Kidney (tissue), 14 donors: ENCODE measurements around the gene PPP1R2C. TPM values are rescaled to one million over a fixed set of nuclear protein-coding genes. Genes with fewer than 3 reads are reported as not detected.

Experiments used
- DNase-seq, 5 donors: peaks; one replicate each; pipeline ENCODE4 v3.0.0-alpha.2; 2013 to 2020
- FAIRE-seq: peaks from 2 replicates; lab custom pipeline; 2012; peaks lifted over from hg19 to GRCh38; lab: Jason Lieb, UNC
- H3K27ac ChIP-seq, 2 donors: one replicate each; pipeline ENCODE4 v1.7.0; 2013; ENCODE audit warnings: low read depth in 2 of 2, low read length in 2 of 2, inconsistent platforms in 1 of 2
- H3K27me3 ChIP-seq: one replicate; pipeline ENCODE4 v1.7.1; 2013; ENCODE audit warnings: low read length, inconsistent platforms; ENCODE audit not compliant: control insufficient read depth, insufficient read depth
- H3K36me3 ChIP-seq, 3 donors: one replicate each; pipeline versions ENCODE4 v1.7.0 to v1.7.1; 2013; ENCODE audit warnings: low read length in 3 of 3, control low read depth in 1 of 3, inconsistent platforms in 1 of 3; ENCODE audit not compliant: insufficient read depth in 3 of 3, control insufficient read depth in 2 of 3
- H3K4me1 ChIP-seq, 3 donors: one replicate each; pipeline versions ENCODE4 v1.7.0 to v1.7.1; 2013; ENCODE audit warnings: low read length in 3 of 3, inconsistent platforms in 1 of 3, low read depth in 1 of 3; ENCODE audit not compliant: control insufficient read depth in 2 of 3, insufficient read depth in 2 of 3
- H3K4me3 ChIP-seq, 3 donors: one replicate each; pipeline versions ENCODE4 v1.7.0 to v1.8.1; 2013; ENCODE audit warnings: low read length in 3 of 3, control low read depth in 1 of 3, inconsistent platforms in 1 of 3
- H3K9ac ChIP-seq, 3 donors: one replicate each; pipeline versions ENCODE4 v1.7.0 to v1.7.1; 2013; ENCODE audit warnings: low read length in 3 of 3, control low read depth in 1 of 3, inconsistent platforms in 1 of 3
- H3K9me3 ChIP-seq, 3 donors: one replicate each; pipeline versions ENCODE4 v1.7.0 to v1.7.1; 2013; ENCODE audit warnings: low read length in 3 of 3, control low read depth in 1 of 3, inconsistent platforms in 1 of 3; ENCODE audit not compliant: control insufficient read depth in 2 of 3, insufficient read depth in 1 of 3
- intact Hi-C: fragments of 100-400 bp; cut with DNase I; formaldehyde crosslinking; loops from one replicate; pipeline ENCODE4 v1.11.1; 2022
- polyA plus RNA-seq: library from polyadenylated mRNA; stranded (reverse); fragments of 350-450 nt; fragmentation: Illumina TruSeq; extraction: RNeasy Lipid Tissue Mini Kit (QIAGEN cat#74804); gene quantifications from one replicate; pipeline ENCODE4 v1.2.3, GENCODE V29; 2014; ENCODE audit warnings: low read depth, low replicate concordance; ENCODE audit not compliant: insufficient read depth
- total RNA-seq: library from RNA; stranded (reverse); fragmentation: NEBNext Ultra II Directional; extraction: Animal tissue kit (Norgen Biotek cat#: 25700); gene quantifications from one replicate; pipeline ENCODE4 v1.2.1, GENCODE V29; 2021
- TF ChIP-seq, protein P1 (sequence below): IDR thresholded peaks from 3 replicates; pipeline ENCODE4 v1.5.1; 2012; ENCODE audit warnings: mild to moderate bottlenecking, moderate library complexity, borderline replicate concordance; ENCODE audit not compliant: insufficient read depth; ENCODE audit errors: extremely low read depth
- donor health status: control.
- donor health status: control.
- donor health status: control.
- donor health status: control.
- donor health status: control.
- donor health status: DM: yes; HTN: yes; CAD: no.
- donor health status: Normal renal cell carcinoma (clear cell type).

The PPP1R2C gene
- total and polyA plus RNA-seq, 2 donors from 2014 or later: not detected

DNA sequence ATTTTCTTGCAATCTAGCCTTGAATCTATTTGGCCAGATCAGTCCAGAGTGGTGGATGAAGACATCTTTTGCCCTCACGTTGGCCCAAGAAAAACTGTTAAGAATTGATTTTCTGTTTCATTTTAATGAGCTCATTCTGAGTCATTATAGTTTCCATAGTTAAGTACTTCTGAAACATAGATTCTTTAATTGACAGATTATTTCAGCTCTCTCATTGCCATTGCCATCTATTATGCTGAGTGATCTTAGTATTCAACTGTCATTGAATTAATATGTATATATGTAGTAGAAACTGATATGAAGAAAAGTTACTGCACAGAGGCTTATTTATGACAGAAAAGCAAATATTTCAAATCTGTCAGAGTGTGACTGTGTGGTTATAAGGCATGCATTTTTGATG lies 45.5 kb upstream of the PPP1R2C start:
- H3K9ac ChIP-seq: no peak overlapping the region
- DNase-seq: no peak
- H3K27ac ChIP-seq: no peak overlapping the region
- H3K36me3 ChIP-seq: no peaks in the 10 kb centered on the region
- no peaks in the 10 kb centered on the region for H3K27me3 ChIP-seq
- intact Hi-C loops: no loop called here
- no peak for FAIRE-seq
- TF ChIP-seq, protein P1, sequence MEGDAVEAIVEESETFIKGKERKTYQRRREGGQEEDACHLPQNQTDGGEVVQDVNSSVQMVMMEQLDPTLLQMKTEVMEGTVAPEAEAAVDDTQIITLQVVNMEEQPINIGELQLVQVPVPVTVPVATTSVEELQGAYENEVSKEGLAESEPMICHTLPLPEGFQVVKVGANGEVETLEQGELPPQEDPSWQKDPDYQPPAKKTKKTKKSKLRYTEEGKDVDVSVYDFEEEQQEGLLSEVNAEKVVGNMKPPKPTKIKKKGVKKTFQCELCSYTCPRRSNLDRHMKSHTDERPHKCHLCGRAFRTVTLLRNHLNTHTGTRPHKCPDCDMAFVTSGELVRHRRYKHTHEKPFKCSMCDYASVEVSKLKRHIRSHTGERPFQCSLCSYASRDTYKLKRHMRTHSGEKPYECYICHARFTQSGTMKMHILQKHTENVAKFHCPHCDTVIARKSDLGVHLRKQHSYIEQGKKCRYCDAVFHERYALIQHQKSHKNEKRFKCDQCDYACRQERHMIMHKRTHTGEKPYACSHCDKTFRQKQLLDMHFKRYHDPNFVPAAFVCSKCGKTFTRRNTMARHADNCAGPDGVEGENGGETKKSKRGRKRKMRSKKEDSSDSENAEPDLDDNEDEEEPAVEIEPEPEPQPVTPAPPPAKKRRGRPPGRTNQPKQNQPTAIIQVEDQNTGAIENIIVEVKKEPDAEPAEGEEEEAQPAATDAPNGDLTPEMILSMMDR: no peak
- H3K9me3 ChIP-seq: peaks cover 0 to 5% (median 0%) of the 10 kb centered on the region in 3 donors
- H3K4me3 ChIP-seq: no peak overlapping the region
- H3K4me1 ChIP-seq: no peaks in the 10 kb centered on the region

DNA sequence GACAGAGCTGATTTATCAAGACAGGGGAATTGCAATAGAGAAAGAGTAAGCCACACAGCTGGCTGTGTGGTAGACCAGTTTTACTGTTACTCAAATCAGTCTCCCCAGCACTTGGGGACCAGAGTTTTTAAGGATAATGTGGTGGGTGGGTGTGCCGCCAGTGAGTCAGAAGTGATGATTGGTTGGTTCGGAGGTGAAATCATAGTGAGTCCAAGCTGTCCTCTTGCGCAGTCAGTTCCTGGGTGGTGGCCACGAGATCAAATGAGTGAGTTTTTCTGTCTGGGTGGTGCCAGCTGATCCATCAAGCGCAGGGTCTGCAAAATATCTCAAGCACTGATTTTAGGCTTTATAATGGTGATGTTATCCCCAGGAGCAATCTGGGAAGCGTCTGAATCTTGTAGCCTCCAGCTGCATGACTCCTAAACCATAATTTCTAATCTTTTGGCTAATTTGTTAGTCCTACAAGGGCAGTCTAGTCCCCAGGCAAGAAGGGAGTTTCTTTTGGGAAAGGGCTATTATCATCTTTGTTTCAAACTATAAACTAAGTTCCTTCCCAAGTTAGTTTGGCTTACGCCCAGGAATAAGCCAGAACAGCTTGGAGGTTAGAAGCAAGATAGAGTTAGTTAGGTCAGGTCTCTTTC lies 44.0 kb upstream of the PPP1R2C start:
- TF ChIP-seq, protein P1: no peak

DNA sequence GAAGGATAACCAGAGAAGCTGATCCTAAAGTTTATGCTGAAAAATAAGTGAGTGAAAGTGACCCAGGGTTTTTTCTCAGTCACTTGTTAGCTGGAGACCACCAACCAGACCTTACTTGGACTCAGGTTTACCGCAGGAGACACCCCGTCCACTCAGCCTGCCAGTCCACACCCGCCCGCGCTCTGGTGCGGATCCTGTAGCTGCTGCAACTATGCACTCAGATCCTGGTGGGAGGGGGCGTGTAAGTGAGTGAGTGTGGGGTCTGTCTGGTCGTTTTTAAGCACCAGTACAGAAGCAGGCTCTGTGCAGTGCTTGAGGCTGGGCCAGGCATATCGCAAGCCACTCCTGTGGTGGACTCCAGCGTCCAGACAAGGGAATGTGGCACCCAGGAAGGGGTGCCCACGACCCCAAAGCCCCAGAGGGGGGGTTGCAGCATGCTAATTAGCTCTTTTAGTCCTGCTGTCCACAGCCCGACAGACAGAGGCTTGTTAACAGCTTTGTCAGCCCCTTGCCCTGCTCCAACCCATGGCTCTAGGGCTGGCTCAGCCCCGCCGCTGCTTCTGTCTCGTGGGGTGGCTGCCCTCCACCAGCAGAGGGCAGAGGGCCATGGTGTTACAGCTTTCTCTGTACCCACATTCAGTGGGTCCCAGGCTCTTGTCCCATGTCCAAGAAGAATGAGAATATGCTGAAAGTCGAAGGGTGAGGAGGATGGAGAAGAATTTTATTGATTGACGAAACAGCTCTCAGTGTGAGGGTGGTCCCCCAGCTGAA lies 40.4 kb upstream of the PPP1R2C start:
- intact Hi-C loops: no loop called here
- H3K36me3 ChIP-seq: no peaks in the 10 kb centered on the region
- H3K9me3 ChIP-seq: peaks cover 0 to 5% (median 0%) of the 10 kb centered on the region in 3 donors
- H3K9ac ChIP-seq: no peak overlapping the region
- no peak overlapping the region for H3K27ac ChIP-seq
- FAIRE-seq (no peak), DNase-seq (peak in 1 of 5 donors; percentile 52)
- no peaks in the 10 kb centered on the region for H3K27me3 ChIP-seq
- H3K4me3 ChIP-seq: no peak overlapping the region
- H3K4me1 ChIP-seq: no peaks in the 10 kb centered on the region
- TF ChIP-seq, protein P1: no peak

More for the DNA sequence above, 44.0 kb upstream of the PPP1R2C start:
- Histone ChIP-seq H3K9ac (no peak overlapping the region), H3K9me3 (peaks cover 0 to 5% (median 0%) of the 10 kb centered on the region in 3 donors), H3K4me1 (no peaks in the 10 kb centered on the region), H3K36me3 (no peaks in the 10 kb centered on the region), H3K27me3 (no peaks in the 10 kb centered on the region), H3K27ac (no peak overlapping the region), H3K4me3 (no peak overlapping the region)
- intact Hi-C loops: no loop called here
- FAIRE-seq (no peak), DNase-seq (no peak)
